Neuronal stem cell (in vitro differentiated cells): ENCODE data around the gene TSHR.

Source experiments
- DNase-seq: peaks from one replicate; pipeline ENCODE4 v3.0.0-alpha.2; 2013; ENCODE audit warnings: low spot score
- H2AFZ ChIP-seq: one replicate; pipeline ENCODE4 v1.6.1; 2013; ENCODE audit warnings: mild to moderate bottlenecking, low read length, inconsistent platforms
- H2AK5ac ChIP-seq: 2 replicates; pipeline ENCODE4 v1.6.1; 2013; ENCODE audit warnings: low read depth, mild to moderate bottlenecking, inconsistent platforms, low read length, moderate library complexity, mixed read lengths
- H2BK120ac ChIP-seq: 2 replicates; pipeline ENCODE4 v1.6.1; 2013; ENCODE audit warnings: low read depth, mild to moderate bottlenecking, inconsistent platforms, low read length, moderate library complexity, mixed read lengths
- H2BK12ac ChIP-seq: one replicate; pipeline ENCODE4 v1.6.1; 2013; ENCODE audit warnings: low read length, inconsistent platforms
- H2BK15ac ChIP-seq: 2 replicates; pipeline ENCODE4 v1.6.1; 2013; ENCODE audit warnings: mild to moderate bottlenecking, low read length, inconsistent platforms, mixed read lengths
- H2BK5ac ChIP-seq: one replicate; pipeline ENCODE4 v1.6.1; 2013; ENCODE audit warnings: inconsistent platforms, mild to moderate bottlenecking, low read length, moderate library complexity
- H3K14ac ChIP-seq: one replicate; pipeline ENCODE4 v1.6.1; 2013; ENCODE audit warnings: low read length, inconsistent platforms
- H3K18ac ChIP-seq: 2 replicates; pipeline ENCODE4 v1.6.1; 2013; ENCODE audit warnings: low read length, inconsistent platforms
- H3K23ac ChIP-seq: 2 replicates; pipeline ENCODE4 v1.6.1; 2013; ENCODE audit warnings: low read depth, mild to moderate bottlenecking, mixed read lengths, low read length, inconsistent platforms; ENCODE audit not compliant: poor library complexity
- H3K27ac ChIP-seq: replicated peaks from 3 replicates; pipeline ENCODE4 v1.5.1; 2013; ENCODE audit warnings: low read length, inconsistent platforms
- H3K27me3 ChIP-seq, 3 experiments: 2 replicates each; pipeline ENCODE4 v1.6.1; 2013; ENCODE audit warnings: low read length in 3 of 3, mild to moderate bottlenecking in 2 of 3, inconsistent platforms in 1 of 3, low read depth in 1 of 3, mixed read lengths in 1 of 3, moderate library complexity in 1 of 3; ENCODE audit not compliant: control insufficient read depth in 3 of 3, insufficient read depth in 3 of 3
- H3K36me3 ChIP-seq, 2 donors: replicated peaks in 1 of 2; 2 replicates each; pipeline ENCODE4 v1.6.1; 2013; ENCODE audit warnings: low read length in 2 of 2; ENCODE audit not compliant: control insufficient read depth in 2 of 2, insufficient read depth in 2 of 2
- H3K4ac ChIP-seq: 2 replicates; pipeline ENCODE4 v1.6.1; 2013; ENCODE audit warnings: inconsistent platforms, mild to moderate bottlenecking, low read length, moderate library complexity
- H3K4me1 ChIP-seq, 2 donors: 1 replicate in 1 of 2; 2 replicates in 1 of 2; pipeline ENCODE4 v1.6.1; 2013; ENCODE audit warnings: low read length in 2 of 2, low read depth in 1 of 2; ENCODE audit not compliant: control insufficient read depth in 2 of 2, insufficient read depth in 1 of 2
- H3K4me2 ChIP-seq: one replicate; pipeline ENCODE4 v1.6.1; 2013; ENCODE audit warnings: mild to moderate bottlenecking, low read length, inconsistent platforms; ENCODE audit not compliant: insufficient read depth, poor library complexity, severe bottlenecking
- H3K4me3 ChIP-seq, 2 donors: 2 replicates each; pipeline ENCODE4 v1.5.1; 2013; ENCODE audit warnings: low read length in 2 of 2, mild to moderate bottlenecking in 2 of 2, inconsistent platforms in 1 of 2, moderate library complexity in 1 of 2
- H3K79me1 ChIP-seq: one replicate; pipeline ENCODE4 v1.6.1; 2013; ENCODE audit warnings: low read depth, mild to moderate bottlenecking, inconsistent platforms, low read length, moderate library complexity
- H3K9ac ChIP-seq: one replicate; pipeline ENCODE4 v1.6.1; 2013; ENCODE audit warnings: mild to moderate bottlenecking, low read depth, low read length, inconsistent platforms; ENCODE audit not compliant: poor library complexity
- H3K9me3 ChIP-seq, 2 donors: replicated peaks in 1 of 2; 2 replicates each; pipeline versions ENCODE3 to v1.6.1; 2013; ENCODE audit warnings: low read length in 2 of 2, mild to moderate bottlenecking in 2 of 2, inconsistent platforms in 1 of 2, low read depth in 1 of 2, mixed read lengths in 1 of 2, moderate library complexity in 1 of 2; ENCODE audit not compliant: control insufficient read depth in 2 of 2, insufficient read depth in 1 of 2
- H4K8ac ChIP-seq: one replicate; pipeline ENCODE4 v1.6.1; 2013; ENCODE audit warnings: low read depth, mild to moderate bottlenecking, inconsistent platforms, low read length, moderate library complexity
- H4K91ac ChIP-seq: one replicate; pipeline ENCODE4 v1.6.1; 2013; ENCODE audit warnings: low read length, low read depth, mild to moderate bottlenecking, inconsistent platforms; ENCODE audit not compliant: poor library complexity
- WGBS, 2 donors: extraction: QIAGEN DNeasy Blood & Tissue Kit; methylation state at CpG; one replicate each; pipeline ENCODE4 v1.1.7; 2013; ENCODE audit warnings: missing lambda C conversion rate in 2 of 2, mixed read lengths in 1 of 2; ENCODE audit not compliant: insufficient read length in 2 of 2, insufficient replicate concordance in 1 of 2; ENCODE audit errors: extremely low coverage in 2 of 2; 5-methylcytosine and 5-hydroxymethylcytosine counted together

TSHR gene

DNA sequence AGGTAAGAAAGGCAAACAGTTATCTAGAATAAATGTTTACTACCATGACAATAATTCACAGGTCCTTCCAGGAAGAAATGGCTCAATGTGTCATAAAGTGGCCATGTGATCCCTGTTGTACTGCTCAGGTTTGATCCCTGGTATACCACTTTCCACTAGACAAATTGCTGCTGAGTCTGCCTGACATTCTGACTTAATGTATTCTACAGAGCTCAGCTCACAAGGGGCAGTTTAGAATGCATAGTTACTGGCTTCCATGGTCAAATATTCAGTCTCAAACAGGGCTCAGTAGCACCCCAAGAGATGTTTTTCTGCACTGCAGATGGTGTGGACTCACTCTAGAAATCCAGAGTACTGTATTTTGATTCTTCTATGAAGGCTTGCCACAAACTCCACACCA lies 21.8 kb downstream of the TSHR start:
- no peaks in the 10 kb centered on the region for H3K4me1 ChIP-seq
- DNase-seq: no peak
- H3K14ac ChIP-seq: no peak overlapping the region
- no peak overlapping the region for H3K4ac ChIP-seq
- H2BK12ac ChIP-seq: no peak overlapping the region
- H3K4me2 ChIP-seq: no peak overlapping the region
- H3K79me1 ChIP-seq: no peaks in the 10 kb centered on the region
- peaks cover 0 to 7% (median 0%) of the 10 kb centered on the region in 3 experiments for H3K27me3 ChIP-seq
- no peak overlapping the region for H2AK5ac ChIP-seq
- H2BK15ac ChIP-seq: no peak overlapping the region
- no peaks in the 10 kb centered on the region for H3K36me3 ChIP-seq
- no peak overlapping the region for H3K9ac ChIP-seq
- no peak overlapping the region for H3K18ac ChIP-seq
- H2AFZ ChIP-seq: no peak overlapping the region
- H3K9me3 ChIP-seq: no peaks in the 10 kb centered on the region
- H3K27ac ChIP-seq: no peak overlapping the region
- no peak overlapping the region for H3K23ac ChIP-seq
- no peak overlapping the region for H2BK120ac ChIP-seq
- no peak overlapping the region for H4K8ac ChIP-seq
- no peak overlapping the region for H2BK5ac ChIP-seq
- no peak overlapping the region for H3K4me3 ChIP-seq
- no peak overlapping the region for H4K91ac ChIP-seq

DNA sequence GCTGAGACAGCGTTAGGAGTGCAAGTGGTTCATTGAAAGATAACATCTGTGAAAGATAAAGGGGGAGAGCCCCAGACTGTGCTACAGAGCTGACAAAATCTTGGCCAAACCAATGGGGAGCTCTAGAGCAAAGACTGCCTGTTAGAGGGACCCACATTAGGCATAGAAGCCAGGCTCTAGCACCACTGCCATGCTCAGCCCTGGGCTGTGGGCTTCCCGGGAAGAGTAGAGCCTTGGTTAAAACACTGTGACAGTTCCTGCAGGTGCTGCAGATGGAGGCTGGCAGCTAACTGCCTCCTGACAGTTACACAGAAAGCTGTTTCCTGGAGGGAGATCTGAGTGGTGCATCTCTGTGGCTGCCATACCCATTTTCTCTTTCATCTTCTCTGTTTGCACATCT lies 23.0 kb downstream of the TSHR start:
- no peak overlapping the region for H2AFZ ChIP-seq
- H3K79me1 ChIP-seq: no peaks in the 10 kb centered on the region
- H3K4me2 ChIP-seq: no peak overlapping the region
- no peak overlapping the region for H2BK15ac ChIP-seq
- H3K18ac ChIP-seq: no peak overlapping the region
- H3K4me3 ChIP-seq: no peak overlapping the region
- no peak overlapping the region for H3K4ac ChIP-seq
- no peak overlapping the region for H3K23ac ChIP-seq
- no peak for DNase-seq
- no peak overlapping the region for H4K8ac ChIP-seq
- WGBS, 2 donors: no CpG with 5 or more reads among the region's 2 CpGs
- H4K91ac ChIP-seq: no peak overlapping the region
- H2AK5ac ChIP-seq: no peak overlapping the region
- H2BK120ac ChIP-seq: no peak overlapping the region
- no peak overlapping the region for H2BK12ac ChIP-seq
- no peaks in the 10 kb centered on the region for H3K9me3 ChIP-seq
- H3K14ac ChIP-seq: no peak overlapping the region
- peaks cover 0 to 9% (median 0%) of the 10 kb centered on the region in 3 experiments for H3K27me3 ChIP-seq
- no peak overlapping the region for H3K27ac ChIP-seq
- no peaks in the 10 kb centered on the region for H3K36me3 ChIP-seq
- H3K9ac ChIP-seq: no peak overlapping the region
- no peak overlapping the region for H2BK5ac ChIP-seq
- peaks cover 0 to 2% of the 10 kb centered on the region in 2 donors for H3K4me1 ChIP-seq

DNA sequence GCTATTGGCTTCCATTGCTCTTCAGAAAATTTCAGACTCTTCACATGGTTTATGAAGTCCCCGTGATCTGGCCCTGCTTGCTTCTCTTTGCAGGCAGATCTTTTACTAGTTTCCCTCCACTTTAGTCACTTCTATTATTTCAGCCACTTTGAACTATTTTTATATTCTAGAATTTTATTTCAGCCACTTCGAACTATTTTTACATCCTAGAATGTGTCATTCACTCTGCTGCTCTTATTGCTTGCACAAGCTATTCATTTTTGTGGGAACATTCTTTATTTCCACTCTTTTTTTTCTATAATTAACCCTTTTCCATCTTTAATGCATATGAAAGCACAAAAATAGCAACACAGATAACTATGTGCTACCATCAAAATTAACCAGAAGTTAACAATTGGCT lies 24.5 kb downstream of the TSHR start:
- Histone ChIP-seq H3K4me3 (no peak overlapping the region), H2BK15ac (no peak overlapping the region)

DNA sequence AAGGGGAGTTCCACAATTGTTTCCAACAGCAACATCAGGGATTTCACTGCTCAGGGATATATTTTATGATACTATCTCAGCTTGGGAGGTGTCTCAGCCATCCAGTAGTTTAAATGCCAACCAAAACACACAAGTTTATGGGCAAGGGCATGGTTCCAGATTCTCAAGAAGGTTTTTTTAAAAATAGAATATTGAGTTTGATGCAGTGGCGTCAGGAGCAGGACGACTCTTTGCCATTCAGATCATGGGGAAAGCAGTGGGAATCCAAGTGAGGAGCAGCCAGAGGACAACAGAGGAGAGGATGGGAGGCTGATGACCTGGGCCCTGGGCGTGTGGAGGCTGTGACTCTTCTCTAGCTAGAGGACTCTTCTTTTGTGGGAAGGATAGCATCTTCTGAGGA lies 25.7 kb downstream of the TSHR start:
- no peak overlapping the region for H2AK5ac ChIP-seq
- no peak overlapping the region for H3K4me2 ChIP-seq
- H2BK5ac ChIP-seq: no peak overlapping the region
- no peak overlapping the region for H4K8ac ChIP-seq
- H4K91ac ChIP-seq: no peak overlapping the region
- H3K27me3 ChIP-seq: peaks cover 0 to 2% (median 0%) of the 10 kb centered on the region in 3 experiments
- H3K79me1 ChIP-seq: no peaks in the 10 kb centered on the region
- H3K4ac ChIP-seq: no peak overlapping the region
- H3K14ac ChIP-seq: no peak overlapping the region
- H2BK12ac ChIP-seq: no peak overlapping the region
- no peak overlapping the region for H2BK15ac ChIP-seq
- no peak for DNase-seq
- no peaks in the 10 kb centered on the region for H3K9me3 ChIP-seq
- H3K18ac ChIP-seq: no peak overlapping the region
- H2AFZ ChIP-seq: no peak overlapping the region
- peaks cover 0 to 2% of the 10 kb centered on the region in 2 donors for H3K4me1 ChIP-seq
- H3K27ac ChIP-seq: no peak overlapping the region
- no peak overlapping the region for H2BK120ac ChIP-seq
- H3K23ac ChIP-seq: no peak overlapping the region
- H3K9ac ChIP-seq: no peak overlapping the region
- no CpG with 5 or more reads among the region's 3 CpGs for WGBS, 2 donors
- H3K36me3 ChIP-seq: no peaks in the 10 kb centered on the region
- H3K4me3 ChIP-seq: no peak overlapping the region

More for the DNA sequence above, 24.5 kb downstream of the TSHR start:
- H3K4me1 ChIP-seq: peaks cover 0 to 2% of the 10 kb centered on the region in 2 donors
- H3K4me2 ChIP-seq: no peak overlapping the region
- H2AK5ac ChIP-seq: no peak overlapping the region
- H3K36me3 ChIP-seq: no peaks in the 10 kb centered on the region
- H3K14ac ChIP-seq: no peak overlapping the region
- no peak overlapping the region for H2BK120ac ChIP-seq
- H4K8ac ChIP-seq: no peak overlapping the region
- no CpG with 5 or more reads among the region's 2 CpGs for WGBS, 2 donors
- no peaks in the 10 kb centered on the region for H3K79me1 ChIP-seq
- no peak overlapping the region for H2AFZ ChIP-seq
- H3K23ac ChIP-seq: no peak overlapping the region
- DNase-seq: no peak
- peaks cover 0 to 2% (median 0%) of the 10 kb centered on the region in 3 experiments for H3K27me3 ChIP-seq
- H3K27ac ChIP-seq: no peak overlapping the region
- H3K4ac ChIP-seq: no peak overlapping the region
- H3K9me3 ChIP-seq: no peaks in the 10 kb centered on the region
- H2BK12ac ChIP-seq: no peak overlapping the region
- no peak overlapping the region for H4K91ac ChIP-seq
- no peak overlapping the region for H3K9ac ChIP-seq
- H2BK5ac ChIP-seq: no peak overlapping the region
- no peak overlapping the region for H3K18ac ChIP-seq
